Progenitor cell of endocrine pancreas (in vitro differentiated cells): ENCODE measurements around the gene CHIT1. TPM values are rescaled to one million over a fixed set of nuclear protein-coding genes. Genes with fewer than 3 reads are reported as not detected.

Experiments
- DNase-seq: peaks from one replicate; pipeline ENCODE4 v3.0.0; 2021; ENCODE audit warnings: low spot score; ENCODE audit not compliant: unreplicated experiment
- H3K27ac Mint-ChIP-seq: 2 replicates; pipeline ENCODE4 v1.8.0; 2021; ENCODE audit warnings: mild to moderate bottlenecking, moderate library complexity, mixed read lengths
- H3K27me3 Mint-ChIP-seq: 2 replicates; pipeline ENCODE4 v1.8.0; 2021; ENCODE audit warnings: mixed read lengths
- H3K36me3 Mint-ChIP-seq: 2 replicates; pipeline ENCODE4 v1.8.0; 2022; ENCODE audit warnings: mixed read lengths; ENCODE audit not compliant: insufficient read depth
- H3K4me1 Mint-ChIP-seq: 2 replicates; pipeline ENCODE4 v1.8.0; 2021; ENCODE audit warnings: low read depth, mixed read lengths
- H3K4me3 Mint-ChIP-seq: 2 replicates; pipeline ENCODE4 v1.8.0; 2021; ENCODE audit warnings: low read depth, mild to moderate bottlenecking, moderate library complexity, mixed read lengths
- H3K9me3 Mint-ChIP-seq: 2 replicates; pipeline ENCODE4 v1.8.0; 2021; ENCODE audit warnings: low read depth, mixed read lengths
- total RNA-seq: library from RNA; stranded (reverse); gene quantifications from 2 replicates; pipeline ENCODE4 v1.2.1, GENCODE V29; 2021
- TF ChIP-seq, protein P1 (sequence below): fragments of 200-600 bp; sonication (generic); IDR thresholded peaks from one replicate; pipeline ENCODE4 v1.5.0; 2021; ENCODE audit warnings: antibody characterized with exemption, mild to moderate bottlenecking; ENCODE audit not compliant: unreplicated experiment

Gene CHIT1
- total RNA-seq, 1 donor from 2014 or later, result 0.14 TPM

GRCh38 chr1:203176273-203177035 is 53.0 kb downstream of the CHIT1 start:
- no peaks in the 10 kb centered on the region for H3K4me1 Mint-ChIP-seq
- no peak for DNase-seq
- no peaks in the 10 kb centered on the region for H3K36me3 Mint-ChIP-seq
- no peak overlapping the region for H3K27ac Mint-ChIP-seq
- H3K9me3 Mint-ChIP-seq, result no peaks in the 10 kb centered on the region
- no peak overlapping the region for H3K4me3 Mint-ChIP-seq
- TF ChIP-seq, protein P1, sequence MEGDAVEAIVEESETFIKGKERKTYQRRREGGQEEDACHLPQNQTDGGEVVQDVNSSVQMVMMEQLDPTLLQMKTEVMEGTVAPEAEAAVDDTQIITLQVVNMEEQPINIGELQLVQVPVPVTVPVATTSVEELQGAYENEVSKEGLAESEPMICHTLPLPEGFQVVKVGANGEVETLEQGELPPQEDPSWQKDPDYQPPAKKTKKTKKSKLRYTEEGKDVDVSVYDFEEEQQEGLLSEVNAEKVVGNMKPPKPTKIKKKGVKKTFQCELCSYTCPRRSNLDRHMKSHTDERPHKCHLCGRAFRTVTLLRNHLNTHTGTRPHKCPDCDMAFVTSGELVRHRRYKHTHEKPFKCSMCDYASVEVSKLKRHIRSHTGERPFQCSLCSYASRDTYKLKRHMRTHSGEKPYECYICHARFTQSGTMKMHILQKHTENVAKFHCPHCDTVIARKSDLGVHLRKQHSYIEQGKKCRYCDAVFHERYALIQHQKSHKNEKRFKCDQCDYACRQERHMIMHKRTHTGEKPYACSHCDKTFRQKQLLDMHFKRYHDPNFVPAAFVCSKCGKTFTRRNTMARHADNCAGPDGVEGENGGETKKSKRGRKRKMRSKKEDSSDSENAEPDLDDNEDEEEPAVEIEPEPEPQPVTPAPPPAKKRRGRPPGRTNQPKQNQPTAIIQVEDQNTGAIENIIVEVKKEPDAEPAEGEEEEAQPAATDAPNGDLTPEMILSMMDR, result no peak
- H3K27me3 Mint-ChIP-seq, result peaks cover 74% of the 10 kb centered on the region

DNA sequence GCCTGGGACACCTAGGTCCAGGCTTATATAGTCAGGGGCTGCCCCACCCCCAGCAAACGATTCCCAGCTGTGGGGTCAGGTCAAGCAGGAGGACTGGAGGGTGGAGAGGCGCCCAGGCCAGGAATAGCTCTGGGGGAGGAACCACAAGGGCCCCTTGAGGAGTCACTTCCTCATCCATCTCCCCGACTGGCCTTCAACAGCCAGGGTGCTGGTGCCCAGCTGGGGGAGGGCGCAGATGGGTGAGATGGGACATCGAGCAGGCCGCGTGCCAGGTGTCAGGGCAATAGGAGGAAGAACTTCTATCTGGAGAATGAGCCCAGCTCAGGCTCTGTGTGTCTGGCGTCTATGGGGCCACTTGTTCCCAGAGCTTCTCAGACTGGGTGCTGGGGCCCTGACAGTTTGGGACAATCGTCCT is 53.6 kb downstream of the CHIT1 start:
- no peak overlapping the region for H3K27ac Mint-ChIP-seq

DNA sequence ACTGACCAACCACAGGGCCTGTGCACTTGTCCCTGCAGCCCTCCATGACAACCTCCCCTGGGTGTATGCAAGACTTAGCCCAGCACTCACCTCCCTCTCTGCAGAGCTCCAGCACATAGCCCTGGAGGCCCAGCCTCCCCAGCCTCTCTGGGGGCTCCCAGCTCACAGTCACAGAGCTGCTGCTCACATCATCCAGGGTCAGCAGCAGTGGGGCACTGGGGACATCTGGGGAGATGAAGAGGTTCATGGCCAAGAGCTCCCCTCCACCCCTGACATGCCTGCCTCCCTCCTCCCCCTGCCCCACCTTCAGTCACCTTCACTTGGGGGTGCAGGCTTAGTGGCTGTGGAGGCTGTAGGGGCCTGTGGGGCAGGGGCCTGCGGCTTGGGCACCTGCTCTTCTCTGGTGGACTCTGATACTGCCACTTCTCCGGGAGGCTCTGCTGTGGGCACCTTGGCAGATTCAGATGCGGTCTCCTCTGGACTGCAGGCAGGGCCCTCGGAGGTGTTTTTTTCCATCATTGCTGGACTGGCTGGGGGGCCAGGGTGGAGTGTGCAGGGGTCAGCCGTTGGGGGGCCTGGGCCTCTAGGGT is 54.1 kb downstream of the CHIT1 start, which contains the start of gene MYBPH:
Gene MYBPH, minus strand, starts transcription at position 590 of the 590 bp plus-strand sequence. Its CDS starts 71 bp downstream, at position 519.
- no peaks in the 10 kb centered on the region for H3K4me1 Mint-ChIP-seq
- no peak within 1 kb of the TSS for H3K27ac Mint-ChIP-seq
- no peak for DNase-seq
- H3K36me3 Mint-ChIP-seq, result no peaks in the 10 kb centered on the region
- no peaks in the 10 kb centered on the region for H3K9me3 Mint-ChIP-seq
- TF ChIP-seq, protein P1, result no peak
- H3K4me3 Mint-ChIP-seq, result no peak within 1 kb of the TSS
- peaks cover 62% of the 10 kb centered on the region for H3K27me3 Mint-ChIP-seq

More for the DNA sequence above, 53.6 kb downstream of the CHIT1 start:
- no peak for DNase-seq
- TF ChIP-seq, protein P1, result no peak
- Mint-ChIP-seq H3K9me3 (no peaks in the 10 kb centered on the region), H3K36me3 (no peaks in the 10 kb centered on the region), H3K27me3 (peaks cover 67% of the 10 kb centered on the region), H3K4me3 (no peak overlapping the region), H3K4me1 (no peaks in the 10 kb centered on the region)

- H3K9me3 Mint-ChIP-seq, result no peaks in the 10 kb centered on the region
- H3K4me3 Mint-ChIP-seq, result no peak overlapping the region
- H3K4me1 Mint-ChIP-seq, result no peaks in the 10 kb centered on the region
- H3K36me3 Mint-ChIP-seq, result no peaks in the 10 kb centered on the region
- H3K27me3 Mint-ChIP-seq, result peaks cover 60% of the 10 kb centered on the region
- DNase-seq, result no peak
- H3K27ac Mint-ChIP-seq, result no peak overlapping the region
- TF ChIP-seq, protein P1, result no peak
Measured at GRCh38 chr1:203174324-203174985, 55.0 kb downstream of the CHIT1 start.

DNA sequence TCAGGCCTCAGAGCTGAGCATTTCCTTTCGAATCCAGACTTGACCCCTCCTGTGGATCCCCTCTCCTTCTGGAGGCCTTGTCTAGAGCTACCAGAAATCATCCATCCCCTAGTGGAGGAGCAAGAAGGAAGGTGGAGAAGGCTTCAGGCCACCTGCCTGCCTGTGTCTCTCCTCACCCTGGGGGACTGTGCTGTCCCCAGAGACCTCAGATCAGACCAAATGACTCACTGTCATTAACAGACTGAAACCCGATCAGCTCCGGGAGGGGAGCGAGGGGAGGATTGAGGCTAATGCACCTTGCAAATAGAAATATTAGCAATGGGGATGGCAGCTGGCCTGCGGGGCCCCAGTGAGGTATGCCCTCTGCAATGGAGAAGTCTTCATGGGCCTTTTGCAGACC is 55.9 kb downstream of the CHIT1 start:
- no peak for DNase-seq
- H3K4me3 Mint-ChIP-seq, result no peak overlapping the region
- H3K36me3 Mint-ChIP-seq, result no peaks in the 10 kb centered on the region
- H3K27ac Mint-ChIP-seq, result no peak overlapping the region
- peaks cover 61% of the 10 kb centered on the region for H3K27me3 Mint-ChIP-seq
- no peaks in the 10 kb centered on the region for H3K9me3 Mint-ChIP-seq
- no peaks in the 10 kb centered on the region for H3K4me1 Mint-ChIP-seq
- TF ChIP-seq, protein P1, result no peak
